DMS114 treated with DMSO at 0.1 percent for 48 hours (cell line): ENCODE measurements around the gene CRY1.
"Not testable (repeated sequence)": the region's sequence is repeated elsewhere in the genome, so short reads cannot be mapped to it uniquely, and the experiment has no call there.

Experiments used
- DNase-seq: peaks from one replicate; lab custom pipeline; 2025; ENCODE audit not compliant: unreplicated experiment; lab: John Stamatoyannopoulos, UW

CRY1 gene

GRCh38 chr12:107066691-107067090 lies 26.7 kb downstream of the CRY1 start:
- DNase-seq = no peak

DNA sequence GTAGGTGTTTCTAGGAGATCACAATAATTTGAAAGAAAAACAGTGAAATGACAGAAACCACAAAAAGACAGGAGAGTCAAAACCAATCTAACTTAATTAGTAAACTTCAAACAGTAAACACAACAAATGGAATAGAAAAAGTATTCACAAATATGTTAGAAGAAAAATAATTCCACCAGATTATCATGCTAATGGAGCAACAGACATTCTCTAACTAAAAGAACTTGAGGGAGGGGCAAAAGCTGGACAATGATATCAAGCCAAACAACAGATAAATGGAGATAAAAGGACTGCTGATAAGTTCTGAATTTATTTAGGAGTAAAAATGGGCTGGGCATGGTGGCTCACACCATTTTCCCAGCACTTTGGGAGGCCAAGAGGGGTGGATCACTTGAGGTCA lies 28.7 kb downstream of the CRY1 start:
- no peak for DNase-seq

DNA sequence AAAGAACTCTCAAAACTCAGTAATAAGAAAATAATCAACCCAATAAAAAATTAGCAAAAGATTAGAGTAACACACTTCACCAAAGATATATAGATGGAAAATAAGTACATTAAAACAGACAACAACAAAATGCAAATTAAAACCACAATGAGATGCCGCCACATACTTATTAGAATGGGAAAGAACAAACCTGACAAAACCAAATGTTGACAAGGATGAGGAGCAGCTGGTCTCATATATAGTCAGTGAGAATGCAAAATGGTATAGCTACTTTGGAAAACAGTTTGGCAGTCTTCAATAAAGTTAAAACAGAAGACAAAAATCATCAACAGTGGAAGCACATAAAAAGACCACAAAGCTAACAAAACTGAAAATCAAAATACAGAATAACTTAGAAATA lies 29.1 kb downstream of the CRY1 start:
- no peak for DNase-seq

GRCh38 chr12:107058190-107058589 lies 35.2 kb downstream of the CRY1 start:
- DNase-seq = no peak

- no peak for DNase-seq
Observed at GRCh38 chr12:107057071-107057834, 36.1 kb downstream of the CRY1 start.

GRCh38 chr12:107053709-107054108 lies 39.6 kb downstream of the CRY1 start:
- peak; percentile 13 for DNase-seq

- DNase-seq = no peak
Observed at GRCh38 chr12:107045186-107045585, 48.2 kb downstream of the CRY1 start.

DNA sequence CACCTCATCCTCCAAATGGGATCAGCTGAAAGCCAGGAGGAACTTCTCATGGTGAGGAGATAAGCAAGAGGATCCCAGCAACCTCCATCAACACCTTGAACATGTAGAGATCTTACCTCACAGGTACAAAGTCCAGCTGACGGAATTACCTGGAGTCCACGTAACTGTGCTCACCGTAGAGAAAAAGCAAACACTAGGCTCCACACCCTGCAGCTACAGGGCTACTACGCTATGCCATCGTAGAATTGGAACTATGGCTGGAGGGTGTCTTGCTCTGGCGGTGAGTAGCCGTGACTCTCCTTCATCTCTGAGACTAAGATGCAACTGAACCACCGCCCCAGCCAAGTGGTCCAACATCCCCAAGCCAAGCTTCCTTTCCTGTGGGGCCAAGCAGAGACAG lies 50.5 kb downstream of the CRY1 start:
- DNase-seq = no peak

DNA sequence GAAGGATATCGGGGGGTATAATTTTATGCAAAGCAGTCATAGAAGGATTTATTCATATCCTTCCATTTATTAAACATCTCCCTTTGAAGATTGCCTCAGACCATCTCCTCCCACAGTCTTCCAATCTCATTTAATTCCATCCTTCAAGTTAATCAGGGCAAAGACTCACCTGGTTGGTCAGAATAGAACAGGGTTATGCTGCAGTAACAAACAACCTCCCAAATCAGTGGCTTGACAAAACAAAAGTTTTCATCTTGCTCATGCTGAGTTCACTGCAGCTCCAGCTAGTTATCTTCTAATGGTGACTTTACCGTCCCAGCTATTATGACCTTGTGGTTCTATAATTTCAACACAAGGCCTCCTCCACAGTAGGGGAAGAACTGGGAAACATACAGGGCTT lies 57.6 kb downstream of the CRY1 start:
- no peak for DNase-seq

DNA sequence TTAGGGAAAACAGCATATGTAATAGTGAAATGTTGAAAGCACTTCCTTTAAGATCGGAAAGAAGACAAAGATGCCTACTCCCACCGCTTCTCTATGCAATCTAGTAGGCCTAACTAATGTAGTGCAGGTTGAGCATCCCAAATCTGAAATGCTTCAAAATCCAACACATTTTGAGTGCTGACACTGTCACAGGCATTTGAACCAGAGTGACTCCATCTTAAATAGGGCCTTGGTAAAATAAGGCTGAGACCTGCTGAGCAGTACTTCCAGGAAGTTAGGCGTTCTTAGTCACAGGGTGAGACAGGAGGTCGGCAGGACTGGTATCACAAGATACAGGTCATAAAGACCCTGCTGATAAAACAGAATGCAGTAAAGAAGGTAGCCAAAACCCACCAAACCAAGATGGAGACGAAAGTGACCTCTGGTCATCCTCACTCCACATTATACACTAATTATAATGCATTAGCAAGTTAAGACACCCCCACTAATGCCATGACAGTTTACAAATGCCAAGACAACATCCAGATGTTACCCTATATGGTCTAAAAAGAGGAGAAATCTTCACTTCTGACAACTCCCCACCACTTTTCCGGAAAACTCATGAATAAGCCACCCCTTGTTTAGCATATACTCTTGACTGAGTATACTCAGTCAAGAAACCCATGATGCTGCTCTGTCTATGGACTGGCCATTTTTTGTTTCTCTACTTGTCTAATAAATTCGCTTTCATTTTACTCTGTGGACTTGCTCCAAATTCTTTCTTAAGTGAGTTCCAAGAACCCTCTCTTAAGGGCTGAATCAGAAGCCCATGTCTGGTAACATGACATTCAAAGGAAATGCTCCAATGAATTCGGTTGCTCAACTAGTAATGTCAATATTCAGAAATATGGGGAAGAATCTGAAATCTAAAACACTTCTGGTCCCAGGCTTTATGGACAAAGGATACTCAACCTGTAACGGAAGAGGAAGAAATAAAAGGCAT lies 59.3 kb downstream of the CRY1 start:
- no peak for DNase-seq

DNA sequence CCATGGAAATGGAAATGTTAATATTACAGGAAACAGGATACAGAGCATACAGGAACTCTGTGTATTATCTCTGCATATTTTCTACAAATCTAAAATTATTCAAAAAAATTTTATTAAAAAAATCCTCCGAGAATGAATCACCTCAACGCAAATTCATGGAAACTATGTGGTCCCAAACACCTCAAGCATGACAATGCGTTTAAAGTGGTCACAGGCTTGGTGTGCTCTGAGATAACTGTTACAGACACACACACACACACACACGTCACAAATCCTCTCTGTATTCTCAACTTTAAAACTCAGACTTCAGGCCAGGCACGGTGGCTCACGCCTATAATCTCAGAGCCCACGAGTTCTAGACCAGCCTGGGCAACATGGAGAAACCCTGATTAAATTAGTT lies 61.1 kb downstream of the CRY1 start:
- no peak for DNase-seq

DNA sequence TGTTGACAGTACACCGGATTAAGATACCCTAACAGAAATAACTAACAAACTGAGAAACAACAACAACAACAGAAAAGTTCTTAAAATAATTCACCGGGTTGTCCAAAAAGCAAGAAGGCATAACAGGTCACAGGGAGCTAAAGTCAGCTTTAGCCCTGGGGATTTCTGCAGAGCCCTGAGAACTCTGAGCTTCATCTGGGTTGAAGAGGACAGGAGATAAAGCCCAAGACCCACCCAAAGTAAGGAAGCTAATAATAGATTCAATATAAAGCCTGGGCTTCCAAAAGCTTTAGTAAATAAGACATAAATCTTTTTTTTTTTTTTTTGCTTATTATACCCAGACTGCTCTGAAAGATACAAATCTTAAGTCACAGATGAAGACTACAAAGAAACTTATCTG lies 62.3 kb downstream of the CRY1 start:
- DNase-seq = no peak

GRCh38 chr12:107029081-107029480 lies 64.3 kb downstream of the CRY1 start:
- no peak for DNase-seq

GRCh38 chr12:107027636-107028053 lies 65.7 kb downstream of the CRY1 start:
- DNase-seq = no peak

DNA sequence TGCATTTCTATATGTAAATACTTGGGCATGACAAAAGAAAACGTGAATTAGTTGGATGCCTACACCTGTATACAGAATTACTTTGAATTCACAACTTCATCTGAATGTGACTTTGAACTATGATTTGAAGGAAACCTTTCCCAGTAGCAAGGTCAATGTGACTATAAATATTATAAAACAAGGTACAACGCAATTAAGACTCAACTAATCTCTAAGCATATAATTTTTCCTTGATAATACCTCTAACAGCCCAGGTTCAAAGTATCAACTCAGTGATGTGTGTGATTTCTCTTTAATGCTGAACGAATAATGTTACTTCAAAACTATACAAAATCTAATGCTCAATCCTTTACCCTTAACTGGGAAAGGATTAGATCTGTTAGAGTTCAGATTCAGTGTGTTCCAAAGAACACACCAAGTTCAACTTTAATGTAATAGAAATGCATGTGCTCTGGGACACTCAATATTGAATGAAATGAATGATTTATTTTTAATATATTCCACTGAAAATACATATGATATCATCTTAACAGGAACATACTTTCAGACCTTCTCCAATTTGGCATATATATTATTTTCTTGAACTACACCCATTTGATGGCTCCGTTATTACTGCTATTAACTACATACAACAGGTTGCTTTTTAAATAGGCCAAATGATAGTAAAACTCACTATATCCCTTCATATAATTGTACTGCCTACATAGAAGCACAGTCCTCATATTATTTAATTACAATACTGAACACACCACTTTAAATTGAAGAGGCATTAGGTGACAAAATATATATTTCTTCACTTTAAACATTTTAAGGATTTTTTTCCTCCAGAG lies 66.3 kb downstream of the CRY1 start:
- DNase-seq = no peak

GRCh38 chr12:107026356-107026755 lies 67.0 kb downstream of the CRY1 start:
- not testable (repeated sequence) for DNase-seq

- no peak for DNase-seq
Observed at GRCh38 chr12:107025671-107026070, 67.7 kb downstream of the CRY1 start.

- DNase-seq = no peak
Observed at GRCh38 chr12:107019546-107019945, 73.8 kb downstream of the CRY1 start.

DNA sequence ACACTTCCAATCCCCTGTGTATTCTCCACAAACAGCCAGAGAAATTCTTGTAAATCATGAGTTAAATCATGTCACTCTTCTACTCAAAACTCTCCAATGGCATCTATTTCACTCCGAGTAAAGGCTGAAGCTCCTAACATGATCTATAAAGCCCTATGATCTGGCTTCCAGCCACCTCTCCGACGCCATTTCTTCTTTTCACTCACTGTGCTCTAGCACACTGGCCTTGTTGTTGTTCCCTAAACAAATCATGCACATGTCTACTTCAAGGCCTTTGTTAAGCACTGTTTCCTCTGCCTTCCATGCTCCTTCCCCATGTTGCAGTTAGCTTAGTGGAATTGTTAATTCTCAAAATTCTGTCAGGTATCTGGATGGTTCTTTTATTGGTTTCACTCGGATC lies 76.3 kb downstream of the CRY1 start:
- DNase-seq = no peak

DNA sequence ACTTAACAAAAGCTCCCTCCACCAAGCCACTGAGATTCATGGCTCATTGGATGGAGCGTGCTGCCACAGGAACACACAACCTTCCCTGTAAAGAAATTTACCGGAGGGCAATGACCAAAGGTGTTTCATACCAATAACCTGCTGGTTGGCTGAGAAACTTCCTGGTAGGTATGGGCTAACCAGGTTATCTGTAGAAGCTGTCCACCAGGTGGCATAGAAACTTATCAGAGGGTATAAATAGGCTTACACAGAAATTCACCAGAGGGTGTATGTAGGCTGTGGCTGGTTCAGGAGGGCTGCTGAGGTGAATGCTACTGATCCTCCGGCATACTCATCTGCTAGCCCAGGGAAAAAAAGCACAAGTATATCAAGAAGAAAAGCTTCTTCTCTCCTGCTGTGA lies 79.3 kb downstream of the CRY1 start:
- no peak for DNase-seq

DNA sequence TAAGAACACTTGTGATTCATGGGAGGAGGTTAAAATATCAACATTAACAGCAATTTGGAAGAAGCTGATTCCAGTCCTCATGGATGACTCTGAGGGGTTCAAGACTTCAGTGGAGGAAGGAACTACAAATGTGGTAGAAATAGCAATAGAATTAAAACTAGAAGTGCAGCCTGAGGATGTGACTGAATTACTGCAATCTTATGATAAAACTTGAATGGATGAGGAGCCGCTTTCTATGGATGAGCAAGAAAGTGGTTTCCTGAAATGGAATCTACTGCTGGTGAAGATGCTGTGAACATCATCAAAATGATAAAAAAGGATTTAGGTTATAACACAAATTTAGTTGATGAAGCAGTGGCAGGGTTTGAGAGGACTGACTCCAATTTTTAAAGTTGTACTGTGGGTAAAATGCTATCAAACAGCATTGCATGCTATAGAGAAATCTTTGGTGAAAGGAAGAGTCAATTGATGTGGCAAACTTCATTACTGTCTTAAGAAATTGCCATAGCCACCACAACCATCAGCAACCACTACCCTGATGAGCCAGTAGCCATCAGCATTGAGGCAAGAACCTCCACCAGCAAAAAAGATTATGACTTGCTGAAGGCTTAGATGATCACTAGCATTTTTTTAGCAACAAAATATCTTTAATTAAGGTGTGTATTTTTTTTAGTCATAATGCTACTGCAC lies 80.5 kb downstream of the CRY1 start:
- no peak for DNase-seq
